ENCODE results near the gene IP6K2.
"Not testable (repeated sequence)": the region's sequence is repeated elsewhere in the genome, so short reads cannot be mapped to it uniquely, and the experiment has no call there.

Gene IP6K2

GRCh38 chr3:48723725-48724124, 6.7 kb upstream of the IP6K2 start:
- no peak for TF ChIP-seq CTCF (IDR thresholded peaks at IDR 0.05; ENCODE audit: control insufficient read depth, insufficient read depth, low read depth, low read length, missing control alignments)
- no peak for DNase-seq (ENCODE audit: low read depth)
- no peak overlapping the region for H3K4me3 ChIP-seq (ENCODE audit: control insufficient read depth, low read depth, low read length)

GRCh38 chr3:48723293-48723692, 6.3 kb upstream of the IP6K2 start:
- not testable (repeated sequence) for H3K4me3 ChIP-seq (ENCODE audit: control insufficient read depth, low read depth, low read length); DNase-seq (ENCODE audit: low read depth)

- TF ChIP-seq CTCF (IDR thresholded peaks at IDR 0.05; ENCODE audit: control insufficient read depth, insufficient read depth, low read depth, low read length, missing control alignments), result no peak
- no peak for DNase-seq (ENCODE audit: low read depth)
- peak overlapping the region; percentile 87 for H3K4me3 ChIP-seq (ENCODE audit: control insufficient read depth, low read depth, low read length)
Observed at GRCh38 chr3:48716508-48716981, 476 bp downstream of the IP6K2 start.

- H3K4me3 ChIP-seq (ENCODE audit: control insufficient read depth, low read depth, low read length), result no peak overlapping the region
- no peak for TF ChIP-seq CTCF (IDR thresholded peaks at IDR 0.05; ENCODE audit: control insufficient read depth, insufficient read depth, low read depth, low read length, missing control alignments)
- DNase-seq (ENCODE audit: low read depth), result no peak
Observed at GRCh38 chr3:48715174-48715800, 1.7 kb downstream of the IP6K2 start.

- no peak overlapping the region for H3K4me3 ChIP-seq (ENCODE audit: control insufficient read depth, low read depth, low read length)
- DNase-seq (ENCODE audit: low read depth), result no peak
- no peak for TF ChIP-seq CTCF (IDR thresholded peaks at IDR 0.05; ENCODE audit: control insufficient read depth, insufficient read depth, low read depth, low read length, missing control alignments)
Observed at GRCh38 chr3:48711727-48712126, 5.3 kb downstream of the IP6K2 start.

GRCh38 chr3:48709051-48709461, 8.0 kb downstream of the IP6K2 start:
- DNase-seq (ENCODE audit: low read depth), result no peak
- no peak overlapping the region for H3K4me3 ChIP-seq (ENCODE audit: control insufficient read depth, low read depth, low read length)
- no peak for TF ChIP-seq CTCF (IDR thresholded peaks at IDR 0.05; ENCODE audit: control insufficient read depth, insufficient read depth, low read depth, low read length, missing control alignments)

GRCh38 chr3:48708481-48708889, 8.5 kb downstream of the IP6K2 start:
- no peak overlapping the region for H3K4me3 ChIP-seq (ENCODE audit: control insufficient read depth, low read depth, low read length)
- peak; percentile 17 for DNase-seq (ENCODE audit: low read depth)
- no peak for TF ChIP-seq CTCF (IDR thresholded peaks at IDR 0.05; ENCODE audit: control insufficient read depth, insufficient read depth, low read depth, low read length, missing control alignments)
